CD4-positive, CD25-positive, alpha-beta regulatory T cell (primary cell): ENCODE data around the gene ABCA3. TPM values are rescaled to one million over a fixed set of nuclear protein-coding genes. Genes with fewer than 3 reads are reported as not detected.

Experiments used
- ATAC-seq, 2 donors: fragments of 150-1000 bp; cut with Tn5 transposase; one replicate each; pipeline ENCODE4 v1.10.0; 2021; ENCODE audit warnings: low read depth in 2 of 2, moderate number of reproducible peaks in 2 of 2, moderate library complexity in 1 of 2
- DNase-seq, 3 donors: peaks; one replicate each; pipeline versions ENCODE4 v3.0.0 to v3.0.0-alpha.2; 2012 to 2022; ENCODE audit warnings: mixed read lengths in 1 of 3
- H3K27ac ChIP-seq: one replicate; pipeline ENCODE4 v1.7.0; 2013; ENCODE audit warnings: mild to moderate bottlenecking, low read length; ENCODE audit not compliant: insufficient read depth, poor library complexity, severe bottlenecking
- H3K27me3 ChIP-seq: one replicate; pipeline ENCODE4 v1.7.0; 2013; ENCODE audit warnings: low read length; ENCODE audit not compliant: control insufficient read depth, insufficient read depth
- H3K36me3 ChIP-seq: one replicate; pipeline ENCODE4 v1.7.0; 2013; ENCODE audit warnings: mild to moderate bottlenecking, low read length, moderate library complexity; ENCODE audit not compliant: control insufficient read depth, insufficient read depth
- H3K4me1 ChIP-seq: 2 replicates; pipeline ENCODE4 v1.7.0; 2013; ENCODE audit warnings: mild to moderate bottlenecking, low read length; ENCODE audit not compliant: insufficient read depth, control insufficient read depth, poor library complexity, severe bottlenecking
- H3K4me3 ChIP-seq: one replicate; pipeline ENCODE4 v1.7.0; 2013; ENCODE audit warnings: low read depth, mild to moderate bottlenecking, low read length, moderate library complexity
- H3K9me3 ChIP-seq, 2 experiments: 1 replicate in 1 of 2; 2 replicates in 1 of 2; pipeline ENCODE4 v1.7.0; 2013; ENCODE audit warnings: low read length in 2 of 2, mild to moderate bottlenecking in 1 of 2, moderate library complexity in 1 of 2; ENCODE audit not compliant: control insufficient read depth in 2 of 2
- H3K27ac Mint-ChIP-seq, 3 donors: one replicate each; pipeline ENCODE4 v1.8.0; 2020 to 2022; ENCODE audit warnings: mild to moderate bottlenecking in 3 of 3, mixed read lengths in 3 of 3, moderate library complexity in 2 of 3
- H3K27me3 Mint-ChIP-seq: one replicate; pipeline ENCODE4 v1.8.0; 2022; ENCODE audit warnings: mild to moderate bottlenecking, mixed read lengths
- H3K36me3 Mint-ChIP-seq: one replicate; pipeline ENCODE4 v1.8.0; 2020; ENCODE audit warnings: mixed read lengths
- H3K4me1 Mint-ChIP-seq, 4 donors: one replicate each; pipeline ENCODE4 v1.8.0; 2020 to 2022; ENCODE audit warnings: mixed read lengths in 4 of 4, mild to moderate bottlenecking in 1 of 4
- H3K4me3 Mint-ChIP-seq, 4 donors: one replicate each; pipeline ENCODE4 v1.8.0; 2020 to 2022; ENCODE audit warnings: mild to moderate bottlenecking in 4 of 4, mixed read lengths in 4 of 4, moderate library complexity in 3 of 4
- H3K9me3 Mint-ChIP-seq, 7 donors: one replicate each; pipeline ENCODE4 v1.8.0; 2020 to 2022; ENCODE audit warnings: mixed read lengths in 7 of 7, mild to moderate bottlenecking in 3 of 7, moderate library complexity in 2 of 7
- polyA plus RNA-seq, 4 donors: library from polyadenylated mRNA; unstranded; fragments of 300-500 nt; fragmentation: Illumina TruSeq; gene quantifications; one replicate each; pipeline ENCODE4 v1.2.3, GENCODE V29; 2021
- total RNA-seq: library from RNA; stranded (reverse); gene quantifications from one replicate; pipeline ENCODE4 v1.2.3, GENCODE V29; 2022

The ABCA3 gene
- total and polyA plus RNA-seq, 5 donors from 2014 or later = 1.1 to 5.1 (median 2.2) TPM

- Histone ChIP-seq H3K4me3 (no peak overlapping the region), H3K36me3 (no peaks in the 10 kb centered on the region), H3K9me3 (no peaks in the 10 kb centered on the region), H3K4me1 (no peaks in the 10 kb centered on the region), H3K27me3 (peaks cover 4% of the 10 kb centered on the region), H3K27ac (no peak overlapping the region)
- Mint-ChIP-seq H3K4me1 (peaks cover 0 to 4% (median 0%) of the 10 kb centered on the region in 4 donors), H3K27ac (no peak overlapping the region), H3K9me3 (peaks cover 0 to 3% (median 1%) of the 10 kb centered on the region in 7 donors), H3K36me3 (no peaks in the 10 kb centered on the region), H3K4me3 (no peak overlapping the region), H3K27me3 (peaks cover 31% of the 10 kb centered on the region)
- ATAC-seq (no peak), DNase-seq (no peak)
These were observed 43.0 kb upstream of the ABCA3 start for GRCh38 chr16:2383501-2383900.

GRCh38 chr16:2374644-2375043 lies 34.1 kb upstream of the ABCA3 start:
- no peaks in the 10 kb centered on the region for H3K36me3 Mint-ChIP-seq
- peaks cover 35% of the 10 kb centered on the region for H3K27me3 Mint-ChIP-seq
- Histone ChIP-seq H3K36me3 (no peaks in the 10 kb centered on the region), H3K4me1 (no peaks in the 10 kb centered on the region), H3K27me3 (peaks cover 18% of the 10 kb centered on the region), H3K9me3 (no peaks in the 10 kb centered on the region), H3K27ac (no peak overlapping the region), H3K4me3 (no peak overlapping the region)
- H3K27ac Mint-ChIP-seq = no peak overlapping the region
- peaks cover 0 to 1% (median 0%) of the 10 kb centered on the region in 7 donors for H3K9me3 Mint-ChIP-seq
- ATAC-seq (no peak), DNase-seq (no peak)
- no peaks in the 10 kb centered on the region for H3K4me1 Mint-ChIP-seq
- no peak overlapping the region for H3K4me3 Mint-ChIP-seq

GRCh38 chr16:2373176-2373575 lies 32.6 kb upstream of the ABCA3 start:
- DNase-seq = no peak
- Mint-ChIP-seq H3K4me3 (no peak overlapping the region), H3K9me3 (peaks cover 0 to 1% (median 0%) of the 10 kb centered on the region in 7 donors), H3K36me3 (no peaks in the 10 kb centered on the region), H3K27ac (no peak overlapping the region), H3K27me3 (peaks cover 42% of the 10 kb centered on the region), H3K4me1 (no peaks in the 10 kb centered on the region)
- H3K4me1 ChIP-seq = no peaks in the 10 kb centered on the region
- no peak for ATAC-seq
- no peak overlapping the region for H3K4me3 ChIP-seq
- H3K27ac ChIP-seq = no peak overlapping the region
- peaks cover 28% of the 10 kb centered on the region for H3K27me3 ChIP-seq
- H3K36me3 ChIP-seq = no peaks in the 10 kb centered on the region
- H3K9me3 ChIP-seq = no peaks in the 10 kb centered on the region

GRCh38 chr16:2372684-2373083 lies 32.2 kb upstream of the ABCA3 start:
- Histone ChIP-seq H3K4me1 (no peaks in the 10 kb centered on the region), H3K36me3 (no peaks in the 10 kb centered on the region), H3K27ac (no peak overlapping the region), H3K4me3 (no peak overlapping the region), H3K9me3 (no peaks in the 10 kb centered on the region), H3K27me3 (peaks cover 31% of the 10 kb centered on the region)
- H3K27me3 Mint-ChIP-seq = peaks cover 43% of the 10 kb centered on the region
- peaks cover 0 to 1% (median 0%) of the 10 kb centered on the region in 7 donors for H3K9me3 Mint-ChIP-seq
- H3K4me3 Mint-ChIP-seq = no peak overlapping the region
- H3K4me1 Mint-ChIP-seq = no peaks in the 10 kb centered on the region
- no peaks in the 10 kb centered on the region for H3K36me3 Mint-ChIP-seq
- no peak for DNase-seq
- ATAC-seq = no peak
- no peak overlapping the region for H3K27ac Mint-ChIP-seq

- no peaks in the 10 kb centered on the region for H3K36me3 ChIP-seq
- Mint-ChIP-seq H3K27me3 (peaks cover 47% of the 10 kb centered on the region), H3K27ac (no peak overlapping the region), H3K4me3 (no peak overlapping the region), H3K4me1 (no peaks in the 10 kb centered on the region), H3K36me3 (no peaks in the 10 kb centered on the region), H3K9me3 (peaks cover 0 to 1% (median 0%) of the 10 kb centered on the region in 7 donors)
- peaks cover 34% of the 10 kb centered on the region for H3K27me3 ChIP-seq
- H3K4me3 ChIP-seq = no peak overlapping the region
- no peaks in the 10 kb centered on the region for H3K4me1 ChIP-seq
- no peak for ATAC-seq
- no peak for DNase-seq
- H3K27ac ChIP-seq = no peak overlapping the region
- no peaks in the 10 kb centered on the region for H3K9me3 ChIP-seq
These were observed 30.9 kb upstream of the ABCA3 start for GRCh38 chr16:2371421-2371820.

- Mint-ChIP-seq H3K36me3 (no peaks in the 10 kb centered on the region), H3K4me1 (no peaks in the 10 kb centered on the region), H3K27me3 (peaks cover 52% of the 10 kb centered on the region), H3K27ac (no peak overlapping the region), H3K9me3 (peaks cover 0 to 1% (median 0%) of the 10 kb centered on the region in 7 donors), H3K4me3 (no peak overlapping the region)
- Histone ChIP-seq H3K27ac (no peak overlapping the region), H3K9me3 (no peaks in the 10 kb centered on the region), H3K36me3 (no peaks in the 10 kb centered on the region), H3K27me3 (peaks cover 39% of the 10 kb centered on the region), H3K4me1 (no peaks in the 10 kb centered on the region), H3K4me3 (no peak overlapping the region)
- ATAC-seq = no peak
- no peak for DNase-seq
These were observed 30.2 kb upstream of the ABCA3 start for GRCh38 chr16:2370721-2371120.

- no peak for DNase-seq
- no peak overlapping the region for H3K27ac ChIP-seq
- no peak for ATAC-seq
- H3K36me3 ChIP-seq = no peaks in the 10 kb centered on the region
- no peak overlapping the region for H3K27ac Mint-ChIP-seq
- no peaks in the 10 kb centered on the region for H3K9me3 Mint-ChIP-seq
- H3K36me3 Mint-ChIP-seq = no peaks in the 10 kb centered on the region
- H3K4me3 ChIP-seq = no peak overlapping the region
- H3K27me3 Mint-ChIP-seq = peaks cover 65% of the 10 kb centered on the region
- H3K4me3 Mint-ChIP-seq = no peak overlapping the region
- no peaks in the 10 kb centered on the region for H3K4me1 Mint-ChIP-seq
- peaks cover 46% of the 10 kb centered on the region for H3K27me3 ChIP-seq
- H3K9me3 ChIP-seq = no peaks in the 10 kb centered on the region
- H3K4me1 ChIP-seq = no peaks in the 10 kb centered on the region
These were observed 26.3 kb upstream of the ABCA3 start for GRCh38 chr16:2366660-2367309.
